GM23338 (cell line): ENCODE data around the gene SMC5. TPM values are rescaled to one million over a fixed set of nuclear protein-coding genes. Genes with fewer than 3 reads are reported as not detected.

ENCODE experiments used
- ATAC-seq: fragments of 200-7000 bp; cut with Tn5 transposase; 3 replicates; pipeline ENCODE4 v1.9.1; 2020
- DNase-seq: peaks from one replicate; pipeline ENCODE4 v3.0.0-alpha.2; 2015; ENCODE audit warnings: low spot score
- H2AFZ ChIP-seq: fragments of 200-600 bp; sonication (generic); 2 replicates; pipeline ENCODE4 v1.8.0; 2016; ENCODE audit warnings: antibody characterized with exemption, mild to moderate bottlenecking, moderate library complexity
- H3F3A ChIP-seq: fragments of 200-600 bp; sonication (generic); replicated peaks from 2 replicates; pipeline ENCODE4 v1.8.0; 2017; ENCODE audit warnings: antibody characterized with exemption, mixed run types, low read depth
- H3K27ac ChIP-seq: fragments of 200-600 bp; sonication (generic); 2 replicates; pipeline ENCODE4 v1.6.1; 2016; ENCODE audit warnings: low read depth
- H3K27me3 ChIP-seq: fragments of 200-600 bp; sonication (generic); 2 replicates; pipeline ENCODE4 v1.8.0; 2016; ENCODE audit warnings: mild to moderate bottlenecking, mixed run types, moderate library complexity; ENCODE audit not compliant: insufficient read depth
- H3K36me3 ChIP-seq: fragments of 200-600 bp; sonication (generic); 2 replicates; pipeline ENCODE4 v1.8.0; 2016; ENCODE audit warnings: mild to moderate bottlenecking; ENCODE audit not compliant: insufficient read depth
- H3K4me1 ChIP-seq: fragments of 200-600 bp; sonication (generic); 2 replicates; pipeline ENCODE4 v1.8.0; 2016; ENCODE audit warnings: mild to moderate bottlenecking, moderate library complexity; ENCODE audit not compliant: insufficient read depth
- H3K4me2 ChIP-seq: fragments of 200-600 bp; sonication (generic); 2 replicates; pipeline ENCODE4 v1.7.1; 2017; ENCODE audit warnings: mixed run types
- H3K4me3 ChIP-seq: fragments of 200-600 bp; sonication (generic); 2 replicates; pipeline ENCODE4 v1.6.1; 2016; ENCODE audit warnings: mixed run types
- H3K79me2 ChIP-seq: fragments of 200-600 bp; sonication (generic); replicated peaks from 2 replicates; pipeline ENCODE4 v1.8.0; 2017; ENCODE audit warnings: mild to moderate bottlenecking; ENCODE audit not compliant: insufficient read depth
- H3K9me2 ChIP-seq: fragments of 200-600 bp; sonication (generic); 2 replicates; pipeline ENCODE4 v1.8.0; 2017; ENCODE audit not compliant: insufficient read depth
- H4K20me1 ChIP-seq: fragments of 200-600 bp; sonication (generic); replicated peaks from 2 replicates; pipeline ENCODE4 v1.8.0; 2017; ENCODE audit warnings: mild to moderate bottlenecking; ENCODE audit not compliant: insufficient read depth
- H3K27ac Mint-ChIP-seq: 2 replicates; pipeline ENCODE4 v1.8.0; 2020; ENCODE audit warnings: inconsistent platforms, mild to moderate bottlenecking, moderate library complexity, mixed read lengths
- H3K27me3 Mint-ChIP-seq: 3 replicates; pipeline ENCODE4 v1.8.0; 2022; ENCODE audit warnings: low read depth, mild to moderate bottlenecking, moderate library complexity, mixed read lengths, inconsistent platforms; ENCODE audit not compliant: insufficient read depth, poor library complexity
- H3K36me3 Mint-ChIP-seq: 3 replicates; pipeline ENCODE4 v1.8.0; 2021; ENCODE audit warnings: low read depth, mild to moderate bottlenecking, inconsistent platforms, moderate library complexity, mixed read lengths
- H3K4me1 Mint-ChIP-seq: 3 replicates; pipeline ENCODE4 v1.8.0; 2020; ENCODE audit warnings: mild to moderate bottlenecking, inconsistent platforms, mixed read lengths
- H3K4me3 Mint-ChIP-seq: 3 replicates; pipeline ENCODE4 v1.8.0; 2021; ENCODE audit warnings: moderate library complexity, mild to moderate bottlenecking, inconsistent platforms, mixed read lengths
- H3K9me3 Mint-ChIP-seq: 3 replicates; pipeline ENCODE4 v1.8.0; 2020; ENCODE audit warnings: moderate library complexity, mild to moderate bottlenecking, inconsistent platforms, mixed read lengths
- EZH2 ChIP-seq: fragments of 200-600 bp; sonication (generic); IDR thresholded peaks from one replicate; pipeline ENCODE4 v1.8.0; 2017; ENCODE audit warnings: antibody characterized with exemption, mild to moderate bottlenecking, low read depth; ENCODE audit not compliant: unreplicated experiment
- EZH2phosphoT487 ChIP-seq: fragments of 200-600 bp; sonication (generic); IDR thresholded peaks from one replicate; pipeline ENCODE4 v1.8.1; 2018; ENCODE audit warnings: antibody characterized with exemption; ENCODE audit not compliant: unreplicated experiment
- JUNB ChIP-seq: IDR thresholded peaks from one replicate; pipeline ENCODE4 v1.6.1; 2016; ENCODE audit warnings: antibody characterized with exemption; ENCODE audit not compliant: unreplicated experiment
- NANOG ChIP-seq: IDR thresholded peaks from 2 replicates; pipeline ENCODE4 v1.6.1; 2016; ENCODE audit warnings: antibody characterized with exemption, borderline replicate concordance
- POLR2AphosphoS5 ChIP-seq: IDR thresholded peaks from 2 replicates; pipeline ENCODE4 v1.6.1; 2016; ENCODE audit warnings: antibody characterized with exemption, low read depth
- STAT1 ChIP-seq: IDR thresholded peaks from one replicate; pipeline ENCODE4 v1.6.1; 2016; ENCODE audit warnings: antibody characterized with exemption; ENCODE audit not compliant: unreplicated experiment
- ZNF114 ChIP-seq: fragments of 250-450 bp; sonication (Bioruptor Pico); IDR thresholded peaks from 2 replicates; pipeline ENCODE4 v1.5.0; 2020; ENCODE audit warnings: mild to moderate bottlenecking, moderate library complexity
- polyA plus RNA-seq: library from polyadenylated mRNA; unstranded; fragments of >200 nt; fragmentation: Nextera tagmentation; extraction: Ambion mirVana; gene quantifications from 2 replicates; pipeline ENCODE4 v1.2.1, GENCODE V29; 2016
- total RNA-seq: library from RNA; depleted of rRNA; stranded (reverse); fragments of >200 nt; shearing (Covaris generic); gene quantifications from 2 replicates; pipeline ENCODE4 v1.2.3, GENCODE V29; 2014
- TF ChIP-seq, protein P1 (sequence below): IDR thresholded peaks from 2 replicates; pipeline ENCODE4 v1.6.1; 2016; ENCODE audit warnings: antibody characterized with exemption
- TF ChIP-seq, protein P2 (sequence below): fragments of 250-450 bp; sonication (Bioruptor Pico); IDR thresholded peaks from 2 replicates; pipeline ENCODE4 v1.5.0; 2020; ENCODE audit warnings: mild to moderate bottlenecking, moderate library complexity
- TF ChIP-seq, protein P3 (sequence below): IDR thresholded peaks from one replicate; pipeline ENCODE4 v1.6.1; 2018; ENCODE audit warnings: antibody characterized with exemption; ENCODE audit not compliant: unreplicated experiment
- TF ChIP-seq, protein P4 (sequence below), 2 experiments: fragments of 200-600 bp in 1 of 2; sonication (generic) in 1 of 2; conservative IDR thresholded peaks; 2 replicates each; pipeline versions ENCODE4 v1.5.1 to v1.6.1; 2016 to 2017; ENCODE audit warnings: antibody characterized with exemption in 2 of 2, low read depth in 2 of 2, mild to moderate bottlenecking in 2 of 2, moderate library complexity in 1 of 2

Gene SMC5
- total and polyA plus RNA-seq, 2 experiments from 2014 or later, result 27.9 to 29.0 TPM

DNA sequence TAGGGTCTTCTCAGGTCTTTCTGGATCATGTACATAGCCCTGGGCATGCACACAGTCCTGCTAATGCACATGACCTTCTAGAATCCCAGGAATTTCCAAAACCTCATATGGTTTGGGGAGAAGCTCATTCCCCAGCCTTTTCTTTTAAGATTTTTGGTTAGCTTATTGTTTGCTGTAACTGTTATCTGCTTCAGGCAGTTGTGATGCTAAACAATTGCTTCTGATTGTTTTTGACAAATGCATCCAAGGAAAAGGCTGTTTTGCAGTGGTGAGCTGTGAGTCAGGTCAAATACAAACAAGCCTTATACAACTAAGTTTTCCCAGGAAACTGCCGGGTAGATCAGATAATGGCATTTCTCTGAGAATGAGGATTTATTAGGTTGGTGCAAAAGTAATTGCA is 32.7 kb downstream of the SMC5 start:
- no peaks in the 10 kb centered on the region for H3K9me2 ChIP-seq
- no peak for TF ChIP-seq POLR2AphosphoS5
- TF ChIP-seq, protein P1, sequence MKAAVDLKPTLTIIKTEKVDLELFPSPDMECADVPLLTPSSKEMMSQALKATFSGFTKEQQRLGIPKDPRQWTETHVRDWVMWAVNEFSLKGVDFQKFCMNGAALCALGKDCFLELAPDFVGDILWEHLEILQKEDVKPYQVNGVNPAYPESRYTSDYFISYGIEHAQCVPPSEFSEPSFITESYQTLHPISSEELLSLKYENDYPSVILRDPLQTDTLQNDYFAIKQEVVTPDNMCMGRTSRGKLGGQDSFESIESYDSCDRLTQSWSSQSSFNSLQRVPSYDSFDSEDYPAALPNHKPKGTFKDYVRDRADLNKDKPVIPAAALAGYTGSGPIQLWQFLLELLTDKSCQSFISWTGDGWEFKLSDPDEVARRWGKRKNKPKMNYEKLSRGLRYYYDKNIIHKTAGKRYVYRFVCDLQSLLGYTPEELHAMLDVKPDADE, result no peak
- TF ChIP-seq, protein P2, sequence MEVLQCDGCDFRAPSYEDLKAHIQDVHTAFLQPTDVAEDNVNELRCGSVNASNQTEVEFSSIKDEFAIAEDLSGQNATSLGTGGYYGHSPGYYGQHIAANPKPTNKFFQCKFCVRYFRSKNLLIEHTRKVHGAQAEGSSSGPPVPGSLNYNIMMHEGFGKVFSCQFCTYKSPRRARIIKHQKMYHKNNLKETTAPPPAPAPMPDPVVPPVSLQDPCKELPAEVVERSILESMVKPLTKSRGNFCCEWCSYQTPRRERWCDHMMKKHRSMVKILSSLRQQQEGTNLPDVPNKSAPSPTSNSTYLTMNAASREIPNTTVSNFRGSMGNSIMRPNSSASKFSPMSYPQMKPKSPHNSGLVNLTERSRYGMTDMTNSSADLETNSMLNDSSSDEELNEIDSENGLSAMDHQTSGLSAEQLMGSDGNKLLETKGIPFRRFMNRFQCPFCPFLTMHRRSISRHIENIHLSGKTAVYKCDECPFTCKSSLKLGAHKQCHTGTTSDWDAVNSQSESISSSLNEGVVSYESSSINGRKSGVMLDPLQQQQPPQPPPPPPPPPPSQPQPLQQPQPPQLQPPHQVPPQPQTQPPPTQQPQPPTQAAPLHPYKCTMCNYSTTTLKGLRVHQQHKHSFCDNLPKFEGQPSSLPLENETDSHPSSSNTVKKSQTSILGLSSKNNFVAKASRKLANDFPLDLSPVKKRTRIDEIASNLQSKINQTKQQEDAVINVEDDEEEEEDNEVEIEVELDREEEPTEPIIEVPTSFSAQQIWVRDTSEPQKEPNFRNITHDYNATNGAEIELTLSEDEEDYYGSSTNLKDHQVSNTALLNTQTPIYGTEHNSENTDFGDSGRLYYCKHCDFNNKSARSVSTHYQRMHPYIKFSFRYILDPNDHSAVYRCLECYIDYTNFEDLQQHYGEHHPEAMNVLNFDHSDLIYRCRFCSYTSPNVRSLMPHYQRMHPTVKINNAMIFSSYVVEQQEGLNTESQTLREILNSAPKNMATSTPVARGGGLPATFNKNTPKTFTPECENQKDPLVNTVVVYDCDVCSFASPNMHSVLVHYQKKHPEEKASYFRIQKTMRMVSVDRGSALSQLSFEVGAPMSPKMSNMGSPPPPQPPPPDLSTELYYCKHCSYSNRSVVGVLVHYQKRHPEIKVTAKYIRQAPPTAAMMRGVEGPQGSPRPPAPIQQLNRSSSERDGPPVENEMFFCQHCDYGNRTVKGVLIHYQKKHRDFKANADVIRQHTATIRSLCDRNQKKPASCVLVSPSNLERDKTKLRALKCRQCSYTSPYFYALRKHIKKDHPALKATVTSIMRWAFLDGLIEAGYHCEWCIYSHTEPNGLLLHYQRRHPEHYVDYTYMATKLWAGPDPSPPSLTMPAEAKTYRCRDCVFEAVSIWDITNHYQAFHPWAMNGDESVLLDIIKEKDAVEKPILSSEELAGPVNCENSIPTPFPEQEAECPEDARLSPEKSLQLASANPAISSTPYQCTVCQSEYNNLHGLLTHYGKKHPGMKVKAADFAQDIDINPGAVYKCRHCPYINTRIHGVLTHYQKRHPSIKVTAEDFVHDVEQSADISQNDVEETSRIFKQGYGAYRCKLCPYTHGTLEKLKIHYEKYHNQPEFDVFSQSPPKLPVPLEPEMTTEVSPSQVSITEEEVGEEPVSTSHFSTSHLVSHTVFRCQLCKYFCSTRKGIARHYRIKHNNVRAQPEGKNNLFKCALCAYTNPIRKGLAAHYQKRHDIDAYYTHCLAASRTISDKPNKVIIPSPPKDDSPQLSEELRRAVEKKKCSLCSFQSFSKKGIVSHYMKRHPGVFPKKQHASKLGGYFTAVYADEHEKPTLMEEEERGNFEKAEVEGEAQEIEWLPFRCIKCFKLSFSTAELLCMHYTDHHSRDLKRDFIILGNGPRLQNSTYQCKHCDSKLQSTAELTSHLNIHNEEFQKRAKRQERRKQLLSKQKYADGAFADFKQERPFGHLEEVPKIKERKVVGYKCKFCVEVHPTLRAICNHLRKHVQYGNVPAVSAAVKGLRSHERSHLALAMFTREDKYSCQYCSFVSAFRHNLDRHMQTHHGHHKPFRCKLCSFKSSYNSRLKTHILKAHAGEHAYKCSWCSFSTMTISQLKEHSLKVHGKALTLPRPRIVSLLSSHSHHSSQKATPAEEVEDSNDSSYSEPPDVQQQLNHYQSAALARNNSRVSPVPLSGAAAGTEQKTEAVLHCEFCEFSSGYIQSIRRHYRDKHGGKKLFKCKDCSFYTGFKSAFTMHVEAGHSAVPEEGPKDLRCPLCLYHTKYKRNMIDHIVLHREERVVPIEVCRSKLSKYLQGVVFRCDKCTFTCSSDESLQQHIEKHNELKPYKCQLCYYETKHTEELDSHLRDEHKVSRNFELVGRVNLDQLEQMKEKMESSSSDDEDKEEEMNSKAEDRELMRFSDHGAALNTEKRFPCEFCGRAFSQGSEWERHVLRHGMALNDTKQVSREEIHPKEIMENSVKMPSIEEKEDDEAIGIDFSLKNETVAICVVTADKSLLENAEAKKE (CRISPR knock-in tag), result no peak
- TF ChIP-seq, protein P3, sequence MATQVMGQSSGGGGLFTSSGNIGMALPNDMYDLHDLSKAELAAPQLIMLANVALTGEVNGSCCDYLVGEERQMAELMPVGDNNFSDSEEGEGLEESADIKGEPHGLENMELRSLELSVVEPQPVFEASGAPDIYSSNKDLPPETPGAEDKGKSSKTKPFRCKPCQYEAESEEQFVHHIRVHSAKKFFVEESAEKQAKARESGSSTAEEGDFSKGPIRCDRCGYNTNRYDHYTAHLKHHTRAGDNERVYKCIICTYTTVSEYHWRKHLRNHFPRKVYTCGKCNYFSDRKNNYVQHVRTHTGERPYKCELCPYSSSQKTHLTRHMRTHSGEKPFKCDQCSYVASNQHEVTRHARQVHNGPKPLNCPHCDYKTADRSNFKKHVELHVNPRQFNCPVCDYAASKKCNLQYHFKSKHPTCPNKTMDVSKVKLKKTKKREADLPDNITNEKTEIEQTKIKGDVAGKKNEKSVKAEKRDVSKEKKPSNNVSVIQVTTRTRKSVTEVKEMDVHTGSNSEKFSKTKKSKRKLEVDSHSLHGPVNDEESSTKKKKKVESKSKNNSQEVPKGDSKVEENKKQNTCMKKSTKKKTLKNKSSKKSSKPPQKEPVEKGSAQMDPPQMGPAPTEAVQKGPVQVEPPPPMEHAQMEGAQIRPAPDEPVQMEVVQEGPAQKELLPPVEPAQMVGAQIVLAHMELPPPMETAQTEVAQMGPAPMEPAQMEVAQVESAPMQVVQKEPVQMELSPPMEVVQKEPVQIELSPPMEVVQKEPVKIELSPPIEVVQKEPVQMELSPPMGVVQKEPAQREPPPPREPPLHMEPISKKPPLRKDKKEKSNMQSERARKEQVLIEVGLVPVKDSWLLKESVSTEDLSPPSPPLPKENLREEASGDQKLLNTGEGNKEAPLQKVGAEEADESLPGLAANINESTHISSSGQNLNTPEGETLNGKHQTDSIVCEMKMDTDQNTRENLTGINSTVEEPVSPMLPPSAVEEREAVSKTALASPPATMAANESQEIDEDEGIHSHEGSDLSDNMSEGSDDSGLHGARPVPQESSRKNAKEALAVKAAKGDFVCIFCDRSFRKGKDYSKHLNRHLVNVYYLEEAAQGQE, result no peak
- TF ChIP-seq JUNB, result no peak
- no peak for TF ChIP-seq NANOG
- TF ChIP-seq, protein P4, sequence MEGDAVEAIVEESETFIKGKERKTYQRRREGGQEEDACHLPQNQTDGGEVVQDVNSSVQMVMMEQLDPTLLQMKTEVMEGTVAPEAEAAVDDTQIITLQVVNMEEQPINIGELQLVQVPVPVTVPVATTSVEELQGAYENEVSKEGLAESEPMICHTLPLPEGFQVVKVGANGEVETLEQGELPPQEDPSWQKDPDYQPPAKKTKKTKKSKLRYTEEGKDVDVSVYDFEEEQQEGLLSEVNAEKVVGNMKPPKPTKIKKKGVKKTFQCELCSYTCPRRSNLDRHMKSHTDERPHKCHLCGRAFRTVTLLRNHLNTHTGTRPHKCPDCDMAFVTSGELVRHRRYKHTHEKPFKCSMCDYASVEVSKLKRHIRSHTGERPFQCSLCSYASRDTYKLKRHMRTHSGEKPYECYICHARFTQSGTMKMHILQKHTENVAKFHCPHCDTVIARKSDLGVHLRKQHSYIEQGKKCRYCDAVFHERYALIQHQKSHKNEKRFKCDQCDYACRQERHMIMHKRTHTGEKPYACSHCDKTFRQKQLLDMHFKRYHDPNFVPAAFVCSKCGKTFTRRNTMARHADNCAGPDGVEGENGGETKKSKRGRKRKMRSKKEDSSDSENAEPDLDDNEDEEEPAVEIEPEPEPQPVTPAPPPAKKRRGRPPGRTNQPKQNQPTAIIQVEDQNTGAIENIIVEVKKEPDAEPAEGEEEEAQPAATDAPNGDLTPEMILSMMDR (conservative IDR thresholded peaks at IDR 0.05; ENCODE audit: low read depth in 2 of 2), result no peak
- no peak for TF ChIP-seq ZNF114 (CRISPR knock-in tag)
- no peak for TF ChIP-seq EZH2phosphoT487
- no peak for TF ChIP-seq STAT1
- TF ChIP-seq EZH2, result no peak
- peaks cover 4% of the 10 kb centered on the region; the same call in 1 of the 2 replicates for H3K36me3 ChIP-seq
- Mint-ChIP-seq H3K36me3 (peaks cover 45% of the 10 kb centered on the region), H3K4me3 (no peak overlapping the region), H3K27me3 (no peaks in the 10 kb centered on the region), H3K4me1 (no peaks in the 10 kb centered on the region), H3K9me3 (peaks cover 12% of the 10 kb centered on the region; the same call in 2 of the 3 replicates), H3K27ac (no peak overlapping the region)
- no peak overlapping the region for H3K27ac ChIP-seq
- DNase-seq (no peak), ATAC-seq (no peak)
- no peak overlapping the region for H3K4me2 ChIP-seq
- H2AFZ ChIP-seq, result no peak overlapping the region
- no peaks in the 10 kb centered on the region for H3K27me3 ChIP-seq
- H4K20me1 ChIP-seq, result peaks cover 5% of the 10 kb centered on the region; the same call in 1 of the 2 replicates
- H3K4me1 ChIP-seq, result no peaks in the 10 kb centered on the region
- H3F3A ChIP-seq, result no peaks in the 10 kb centered on the region
- H3K79me2 ChIP-seq, result peaks cover 3% of the 10 kb centered on the region
- H3K4me3 ChIP-seq, result no peak overlapping the region
